Measurements from ENCODE around the gene MEI4. TPM values are rescaled to one million over a fixed set of nuclear protein-coding genes. Genes with fewer than 3 reads are reported as not detected.

Gene MEI4
- not detected for total RNA-seq

DNA sequence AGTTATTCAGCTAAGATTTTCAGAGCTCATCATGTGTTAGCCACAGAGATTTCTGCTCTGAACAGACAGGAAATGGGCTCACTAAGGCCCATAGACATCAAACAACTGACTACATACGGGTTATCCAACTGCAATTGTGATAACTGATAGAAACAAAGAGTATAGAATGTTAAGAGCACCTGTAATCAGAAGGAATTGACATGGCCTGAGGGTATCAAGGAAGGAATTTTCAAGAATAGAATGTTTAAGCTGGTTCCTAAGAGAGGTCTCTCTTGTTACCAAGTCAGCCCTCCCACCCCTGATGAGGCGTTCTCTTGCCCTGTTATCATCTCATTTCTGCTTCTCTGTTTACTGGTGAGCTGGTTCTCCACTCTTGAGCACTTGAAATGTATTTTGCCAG lies at the start of gene MEI4:
Gene MEI4, plus strand, starts transcription at position 301 of the 400 bp plus-strand sequence. CDS start 37,633 bp downstream, outside the sequence.
- ATAC-seq, result no peak
- no peak within 1 kb of the TSS for H3K4me3 Mint-ChIP-seq
- H3K36me3 Mint-ChIP-seq, result no peaks in the 10 kb centered on the region
- H3K27ac Mint-ChIP-seq, result no peak within 1 kb of the TSS
- no peaks in the 10 kb centered on the region for H3K4me1 Mint-ChIP-seq
- no peak for DNase-seq
- peaks cover 3% of the 10 kb centered on the region for H3K27me3 Mint-ChIP-seq
- CTCF ChIA-PET, result no interaction called here
- no peaks in the 10 kb centered on the region for H3K9me3 Mint-ChIP-seq (ENCODE audit: low read depth)

DNA sequence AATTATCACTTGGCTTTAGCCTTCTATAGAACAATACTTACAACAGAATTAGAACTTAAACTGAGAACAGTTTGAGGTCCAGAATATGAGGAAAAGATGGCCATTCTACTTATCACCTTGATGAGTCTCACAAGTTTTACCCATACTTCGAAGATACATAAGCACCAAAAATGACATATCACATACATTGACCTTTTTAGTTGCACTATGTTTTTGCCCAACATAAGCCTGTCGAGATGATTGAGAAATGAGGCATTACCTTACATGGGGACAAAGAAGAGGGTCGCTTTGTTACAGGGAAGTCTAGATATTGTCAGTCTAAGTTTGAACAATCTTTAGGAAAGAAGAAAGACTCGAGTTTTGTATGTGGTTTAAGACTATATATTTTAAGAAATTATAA lies 48.4 kb upstream of the MEI4 start:
- Mint-ChIP-seq H3K4me3 (no peak overlapping the region), H3K27ac (no peak overlapping the region), H3K36me3 (no peaks in the 10 kb centered on the region), H3K9me3 (ENCODE audit: low read depth) (peaks cover 2% of the 10 kb centered on the region), H3K4me1 (no peaks in the 10 kb centered on the region), H3K27me3 (no peaks in the 10 kb centered on the region)
- CTCF ChIA-PET, result no interaction called here
- ATAC-seq (no peak), DNase-seq (no peak)

- CTCF ChIA-PET, result no interaction called here
- Mint-ChIP-seq H3K27ac (no peak overlapping the region), H3K4me3 (no peak overlapping the region), H3K36me3 (no peaks in the 10 kb centered on the region), H3K4me1 (no peaks in the 10 kb centered on the region), H3K9me3 (ENCODE audit: low read depth) (peaks cover 2% of the 10 kb centered on the region), H3K27me3 (no peaks in the 10 kb centered on the region)
- no peak for DNase-seq
- no peak for ATAC-seq
These were observed 45.8 kb upstream of the MEI4 start for GRCh38 chr6:77607004-77607403.

GRCh38 chr6:77609106-77609505 lies 43.7 kb upstream of the MEI4 start:
- no peaks in the 10 kb centered on the region for H3K4me1 Mint-ChIP-seq
- no peaks in the 10 kb centered on the region for H3K36me3 Mint-ChIP-seq
- H3K27me3 Mint-ChIP-seq, result no peaks in the 10 kb centered on the region
- DNase-seq (no peak), ATAC-seq (no peak)
- H3K27ac Mint-ChIP-seq, result no peak overlapping the region
- no peaks in the 10 kb centered on the region for H3K9me3 Mint-ChIP-seq (ENCODE audit: low read depth)
- CTCF ChIA-PET, result no interaction called here
- no peak overlapping the region for H3K4me3 Mint-ChIP-seq

- no peaks in the 10 kb centered on the region for H3K4me1 Mint-ChIP-seq
- no peak for DNase-seq
- ATAC-seq, result no peak
- H3K36me3 Mint-ChIP-seq, result no peaks in the 10 kb centered on the region
- H3K9me3 Mint-ChIP-seq (ENCODE audit: low read depth), result no peaks in the 10 kb centered on the region
- CTCF ChIA-PET, result no interaction called here
- H3K27ac Mint-ChIP-seq, result no peak overlapping the region
- H3K4me3 Mint-ChIP-seq, result no peak overlapping the region
- no peaks in the 10 kb centered on the region for H3K27me3 Mint-ChIP-seq
These were observed 33.7 kb upstream of the MEI4 start for GRCh38 chr6:77619114-77619513.

DNA sequence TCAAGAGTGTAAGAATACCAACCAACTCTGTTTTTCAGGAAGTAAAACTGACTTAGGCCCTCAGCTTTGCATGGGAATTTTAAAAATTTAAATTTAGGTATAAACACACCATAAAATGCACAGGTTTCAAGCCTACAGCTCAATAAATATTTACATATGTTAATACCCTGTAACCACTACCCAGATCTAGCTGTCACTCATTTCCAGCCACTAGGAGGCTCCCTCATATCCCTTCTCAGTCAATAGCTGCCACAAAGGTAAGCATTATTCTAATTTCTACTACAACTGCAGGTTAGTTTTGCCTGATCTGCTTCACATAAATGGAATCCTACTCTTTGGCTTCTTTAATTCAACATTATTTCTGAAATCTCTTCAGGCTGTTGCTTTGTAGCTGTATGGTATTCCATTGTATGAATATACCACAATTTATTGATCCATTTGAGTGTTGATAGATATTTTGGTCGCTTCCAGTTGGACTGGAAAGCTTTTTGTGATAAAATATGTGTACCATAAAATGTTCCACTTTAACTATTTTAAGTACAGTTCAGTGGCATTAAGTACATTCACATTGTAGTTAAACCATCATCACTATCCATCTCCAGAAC lies 32.5 kb upstream of the MEI4 start:
- Mint-ChIP-seq H3K4me1 (no peaks in the 10 kb centered on the region), H3K9me3 (ENCODE audit: low read depth) (no peaks in the 10 kb centered on the region), H3K27me3 (no peaks in the 10 kb centered on the region), H3K4me3 (no peak overlapping the region), H3K27ac (no peak overlapping the region), H3K36me3 (no peaks in the 10 kb centered on the region)
- DNase-seq, result no peak
- ATAC-seq, result no peak
- CTCF ChIA-PET, result no interaction called here

DNA sequence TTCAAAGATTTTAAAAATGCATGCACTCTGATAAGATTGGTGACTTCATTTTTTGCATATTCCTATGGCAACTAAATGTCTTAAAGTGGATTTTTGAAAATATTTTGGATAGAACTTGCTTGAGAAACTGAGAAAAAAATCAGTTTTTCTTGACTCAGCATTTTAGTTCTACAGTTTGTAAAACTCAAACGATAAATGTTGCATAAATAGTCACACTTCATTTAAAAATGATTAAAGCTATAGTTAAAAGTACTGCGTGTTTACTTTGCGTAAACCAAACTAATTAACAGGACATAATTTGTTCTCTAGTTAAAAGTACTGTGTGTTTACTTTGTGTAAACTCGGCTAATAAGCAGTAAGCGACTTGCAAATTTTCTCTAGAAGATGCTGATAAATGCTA lies 28.3 kb upstream of the MEI4 start:
- Mint-ChIP-seq H3K27me3 (no peaks in the 10 kb centered on the region), H3K36me3 (no peaks in the 10 kb centered on the region), H3K4me3 (no peak overlapping the region), H3K9me3 (ENCODE audit: low read depth) (peaks cover 4% of the 10 kb centered on the region), H3K27ac (no peak overlapping the region), H3K4me1 (no peaks in the 10 kb centered on the region)
- CTCF ChIA-PET, result no interaction called here
- DNase-seq (no peak), ATAC-seq (no peak)

DNA sequence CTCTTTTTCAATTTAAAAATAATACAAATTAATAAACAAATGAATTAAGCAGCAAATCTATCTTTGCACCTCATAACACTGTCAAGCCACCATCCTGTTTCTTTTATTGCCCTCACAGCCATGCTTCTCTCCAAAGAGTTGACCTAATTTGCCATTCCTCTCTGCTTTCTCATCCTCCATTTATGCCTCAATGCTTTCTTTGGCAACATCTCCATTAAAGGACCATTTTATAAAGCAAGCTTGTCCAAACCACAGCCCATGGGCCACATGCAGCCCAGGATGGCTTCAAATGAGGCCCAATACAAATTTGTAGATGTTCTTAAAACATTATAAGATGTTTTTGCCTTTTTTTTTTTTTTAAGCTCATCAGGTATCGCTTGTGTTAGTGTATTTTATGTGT lies 26.4 kb upstream of the MEI4 start:
- Mint-ChIP-seq H3K36me3 (no peaks in the 10 kb centered on the region), H3K4me3 (no peak overlapping the region), H3K4me1 (no peaks in the 10 kb centered on the region), H3K9me3 (ENCODE audit: low read depth) (peaks cover 4% of the 10 kb centered on the region), H3K27ac (no peak overlapping the region), H3K27me3 (no peaks in the 10 kb centered on the region)
- ATAC-seq (no peak), DNase-seq (no peak)
- CTCF ChIA-PET, result no interaction called here

DNA sequence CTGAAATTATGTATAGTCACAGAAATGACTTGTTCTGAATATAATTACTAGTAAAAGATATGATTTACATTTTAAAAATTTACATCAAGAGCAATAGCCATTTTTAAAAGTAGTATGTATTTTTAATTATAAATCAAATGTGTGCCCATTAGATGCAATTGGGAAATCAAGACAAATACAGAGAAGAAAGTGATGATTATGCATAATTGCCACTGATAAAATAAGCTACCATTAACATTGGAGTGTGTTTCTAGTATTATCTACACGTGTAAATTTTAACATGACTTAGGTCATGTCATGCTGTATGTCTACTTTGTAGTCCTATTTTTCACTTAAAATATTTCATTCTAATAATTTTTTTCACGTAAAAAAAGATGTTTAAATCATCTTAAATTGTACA lies 22.8 kb upstream of the MEI4 start:
- Mint-ChIP-seq H3K4me1 (no peaks in the 10 kb centered on the region), H3K36me3 (no peaks in the 10 kb centered on the region), H3K9me3 (ENCODE audit: low read depth) (peaks cover 7% of the 10 kb centered on the region), H3K27me3 (no peaks in the 10 kb centered on the region), H3K27ac (no peak overlapping the region), H3K4me3 (no peak overlapping the region)
- DNase-seq (no peak), ATAC-seq (no peak)
- CTCF ChIA-PET, result no interaction called here

DNA sequence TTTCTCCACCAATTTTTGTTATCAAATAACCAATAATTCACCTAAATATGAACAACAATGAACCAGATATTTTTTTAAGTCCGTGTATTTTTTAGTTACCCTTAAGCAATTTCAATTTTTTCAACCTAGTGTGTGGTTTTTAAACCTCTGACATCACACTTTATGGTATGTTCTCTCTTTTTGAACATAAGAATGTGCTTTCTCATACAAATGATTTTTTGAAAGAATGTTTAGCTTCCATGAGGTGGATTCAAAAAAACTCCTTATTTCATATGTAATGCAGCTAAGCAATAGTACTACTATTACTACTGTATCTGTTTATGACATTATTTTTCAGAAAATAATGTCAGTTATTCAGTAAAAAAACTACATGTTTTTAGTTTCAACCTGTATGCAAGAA lies 19.4 kb upstream of the MEI4 start:
- CTCF ChIA-PET, result no interaction called here
- H3K9me3 Mint-ChIP-seq (ENCODE audit: low read depth), result peaks cover 3% of the 10 kb centered on the region
- ATAC-seq (no peak), DNase-seq (no peak)
- H3K4me1 Mint-ChIP-seq, result no peaks in the 10 kb centered on the region
- H3K36me3 Mint-ChIP-seq, result no peaks in the 10 kb centered on the region
- no peak overlapping the region for H3K4me3 Mint-ChIP-seq
- no peak overlapping the region for H3K27ac Mint-ChIP-seq
- H3K27me3 Mint-ChIP-seq, result no peaks in the 10 kb centered on the region

- DNase-seq (no peak), ATAC-seq (no peak)
- Mint-ChIP-seq H3K4me3 (no peak overlapping the region), H3K4me1 (no peaks in the 10 kb centered on the region), H3K27me3 (no peaks in the 10 kb centered on the region), H3K27ac (no peak overlapping the region), H3K9me3 (ENCODE audit: low read depth) (peaks cover 3% of the 10 kb centered on the region), H3K36me3 (no peaks in the 10 kb centered on the region)
- CTCF ChIA-PET, result no interaction called here
These were observed 18.7 kb upstream of the MEI4 start for GRCh38 chr6:77633993-77634715.

DNA sequence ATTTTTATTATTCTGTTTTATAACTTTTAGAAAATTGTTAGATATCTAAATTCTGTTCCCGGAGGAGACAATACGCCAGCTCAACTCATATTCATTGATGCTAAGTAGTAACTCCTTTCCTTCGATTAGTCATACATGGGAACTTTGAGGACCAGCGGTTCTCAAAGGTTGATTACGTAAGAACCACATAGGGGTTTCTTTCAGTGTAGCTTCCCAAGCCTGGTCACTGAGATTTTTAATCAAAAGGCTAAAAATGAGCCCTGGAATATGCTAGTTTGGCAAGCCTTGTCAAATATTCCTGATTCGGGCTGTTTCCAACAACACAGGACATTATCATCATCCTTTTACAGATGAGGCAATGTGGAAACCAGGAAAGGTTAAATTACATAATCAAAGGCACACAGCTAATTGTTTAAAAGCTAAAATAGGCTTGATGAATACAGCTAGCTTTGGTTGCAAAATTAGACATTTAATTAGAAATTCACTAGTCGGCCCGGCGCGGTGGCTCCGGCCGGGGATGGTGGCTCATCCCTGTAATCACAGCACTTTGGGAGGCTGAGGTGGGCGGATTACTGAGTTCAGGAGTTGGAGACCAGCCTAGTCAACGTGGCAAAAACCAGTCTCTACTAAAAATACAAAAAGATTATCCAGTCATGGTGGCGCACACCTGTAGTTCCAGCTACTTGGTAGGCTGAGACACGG lies 14.6 kb upstream of the MEI4 start:
- Mint-ChIP-seq H3K4me3 (no peak overlapping the region), H3K9me3 (ENCODE audit: low read depth) (peaks cover 4% of the 10 kb centered on the region), H3K27ac (no peak overlapping the region), H3K36me3 (no peaks in the 10 kb centered on the region), H3K27me3 (no peaks in the 10 kb centered on the region), H3K4me1 (no peaks in the 10 kb centered on the region)
- ATAC-seq (no peak), DNase-seq (no peak)
- CTCF ChIA-PET, result no interaction called here

DNA sequence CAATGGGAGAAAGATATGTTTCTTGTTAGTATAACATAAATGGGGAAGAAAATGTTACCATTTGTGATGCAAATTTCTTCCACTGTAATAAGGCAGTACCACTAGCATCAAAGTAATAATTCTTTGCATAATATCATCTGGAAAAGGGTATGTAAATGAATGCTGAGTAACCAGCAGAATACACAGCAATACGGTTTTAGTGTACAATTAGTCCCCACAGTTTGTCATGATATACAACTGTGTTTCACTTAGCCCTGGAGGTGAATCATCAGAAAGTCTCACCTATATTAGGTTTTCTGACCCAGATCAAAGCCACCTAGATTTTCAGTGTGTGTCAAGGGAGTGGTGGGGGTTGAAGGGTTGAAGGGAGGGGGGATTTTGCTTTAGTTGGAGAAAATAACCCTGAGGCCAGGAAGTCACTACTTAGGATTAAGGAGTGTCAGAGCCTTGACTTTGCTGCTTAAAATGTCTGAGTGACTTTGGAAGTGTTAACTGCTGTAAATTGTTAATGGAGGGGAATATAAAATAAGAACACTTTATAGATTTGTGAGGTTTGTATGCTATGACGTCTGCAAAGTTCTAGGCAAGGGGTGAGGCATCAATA lies 8.6 kb upstream of the MEI4 start:
- Mint-ChIP-seq H3K36me3 (no peaks in the 10 kb centered on the region), H3K27ac (no peak overlapping the region), H3K4me3 (no peak overlapping the region), H3K9me3 (ENCODE audit: low read depth) (peaks cover 4% of the 10 kb centered on the region), H3K27me3 (peaks cover 3% of the 10 kb centered on the region), H3K4me1 (no peaks in the 10 kb centered on the region)
- ATAC-seq (no peak), DNase-seq (no peak)
- CTCF ChIA-PET, result no interaction called here

GRCh38 chr6:77650098-77650663 lies 2.7 kb upstream of the MEI4 start:
- CTCF ChIA-PET, result no interaction called here
- ATAC-seq, result no peak
- DNase-seq, result no peak
- Mint-ChIP-seq H3K36me3 (no peaks in the 10 kb centered on the region), H3K27me3 (peaks cover 3% of the 10 kb centered on the region), H3K4me3 (no peak overlapping the region), H3K4me1 (no peaks in the 10 kb centered on the region), H3K27ac (no peak overlapping the region), H3K9me3 (ENCODE audit: low read depth) (no peaks in the 10 kb centered on the region)
